NOMO-1 treated with DMSO at 0.1 percent for 48 hours (cell line): ENCODE measurements around the gene SREBF1.
A peak's percentile ranks its signal among the peaks of the same experiment; 100 is the strongest.

Experiments used
- DNase-seq: peaks from one replicate; lab custom pipeline; 2025; ENCODE audit not compliant: unreplicated experiment; lab: John Stamatoyannopoulos, UW

Gene SREBF1

GRCh38 chr17:17859909-17860765 lies 23.4 kb upstream of the SREBF1 start:
- peak; percentile 41 for DNase-seq

- DNase-seq: no peak
These were observed 20.7 kb upstream of the SREBF1 start for GRCh38 chr17:17857496-17857895.

- no peak for DNase-seq
These were observed 19.6 kb upstream of the SREBF1 start for GRCh38 chr17:17856386-17856785.

DNA sequence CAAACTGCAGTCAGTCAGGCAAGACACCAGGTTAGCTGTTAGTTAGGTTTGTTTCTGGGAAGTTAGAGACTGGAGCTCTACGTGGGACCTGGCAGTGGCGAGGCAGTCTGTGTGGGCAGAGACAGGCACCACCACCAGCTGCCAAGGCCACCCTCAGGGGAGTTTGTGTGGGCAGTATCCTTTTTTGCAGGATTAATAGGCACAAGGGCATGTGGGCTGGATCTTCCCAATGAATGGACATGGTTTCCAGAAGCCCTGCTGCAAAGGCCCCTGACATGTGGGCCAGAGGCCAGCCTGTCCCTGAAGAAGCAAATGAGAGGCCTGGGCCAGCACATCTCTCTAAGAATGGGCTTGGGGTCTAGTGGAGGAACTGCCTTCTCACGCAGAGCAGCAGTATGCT lies 19.2 kb upstream of the SREBF1 start:
- no peak for DNase-seq

GRCh38 chr17:17853811-17854447 lies 17.1 kb upstream of the SREBF1 start:
- DNase-seq: no peak

- DNase-seq: no peak
These were observed 16.1 kb upstream of the SREBF1 start for GRCh38 chr17:17852930-17853329.

DNA sequence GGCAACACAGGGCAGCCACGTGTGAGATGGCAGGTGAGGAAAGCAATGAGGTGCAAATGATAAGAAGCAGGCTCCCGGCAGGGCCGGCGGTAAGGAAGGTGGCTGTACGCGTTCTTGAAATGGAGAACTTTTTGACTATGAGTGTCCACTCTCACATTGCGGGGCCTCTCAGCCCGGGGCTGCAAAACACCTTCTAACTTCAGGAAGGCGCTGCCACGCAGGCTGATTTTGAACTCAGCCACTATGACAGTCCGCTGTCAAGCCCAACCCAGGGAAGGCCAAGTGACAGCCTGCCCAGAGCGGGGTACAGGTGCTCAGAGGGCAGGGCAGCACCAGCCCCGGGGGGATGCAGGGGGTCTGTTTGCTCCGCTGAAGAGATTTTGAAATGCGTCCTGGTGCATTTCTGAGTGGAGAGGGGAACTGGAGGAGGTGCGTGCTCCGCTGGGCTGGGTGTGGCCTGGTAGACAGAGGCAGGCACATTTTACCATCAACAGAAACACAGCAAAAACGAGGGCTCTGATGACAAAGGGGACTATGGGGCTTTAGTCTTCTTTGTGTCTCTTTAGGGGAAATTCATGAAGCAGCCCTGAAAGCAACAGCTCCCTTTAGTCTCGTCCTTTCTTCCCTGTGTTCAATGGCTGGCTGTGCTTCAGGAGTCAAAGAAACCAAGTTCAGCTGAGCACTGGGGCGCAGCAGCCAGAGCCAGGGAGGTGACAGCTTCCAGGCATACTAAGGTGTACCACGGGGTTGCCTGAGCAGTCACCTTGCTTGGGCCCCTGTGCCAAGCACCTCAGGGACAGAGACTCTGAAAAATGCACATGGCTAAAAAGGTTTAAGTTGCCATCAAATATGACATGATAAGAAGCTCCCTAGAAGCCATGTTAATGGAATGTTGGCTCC lies 14.6 kb upstream of the SREBF1 start:
- no peak for DNase-seq

DNA sequence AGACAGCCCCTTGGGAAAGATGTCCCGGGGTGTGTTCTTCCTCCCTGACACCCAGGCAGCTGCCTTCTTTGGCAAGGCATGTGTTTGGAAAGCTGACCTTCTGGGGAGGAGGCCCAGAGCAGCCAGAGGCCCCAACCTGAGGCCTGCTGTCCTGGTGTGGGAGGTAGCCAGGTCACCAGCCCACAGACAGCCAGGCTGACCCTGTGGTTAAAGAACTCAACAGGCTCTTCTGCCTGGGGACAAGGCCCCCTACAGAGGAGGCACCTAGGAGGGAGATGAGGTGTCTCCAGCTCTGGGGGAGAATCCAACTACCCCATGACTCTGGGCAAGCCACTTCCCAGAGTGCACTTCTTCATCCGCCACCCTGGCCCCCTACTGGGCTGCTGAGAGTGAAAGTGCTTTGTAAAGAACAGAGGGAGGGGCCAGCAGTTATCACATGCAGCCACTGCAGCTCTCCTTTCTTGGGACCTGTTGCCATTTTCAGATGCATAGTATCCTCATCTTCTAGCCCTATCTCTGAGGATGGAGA lies 13.1 kb upstream of the SREBF1 start:
- DNase-seq: peak; percentile 41

- peak; percentile 9 for DNase-seq
These were observed 12.5 kb upstream of the SREBF1 start for GRCh38 chr17:17849147-17849820.

- no peak for DNase-seq
These were observed 11.7 kb upstream of the SREBF1 start for GRCh38 chr17:17848311-17849082.

- no peak for DNase-seq
These were observed 10.9 kb upstream of the SREBF1 start for GRCh38 chr17:17847726-17848125.

DNA sequence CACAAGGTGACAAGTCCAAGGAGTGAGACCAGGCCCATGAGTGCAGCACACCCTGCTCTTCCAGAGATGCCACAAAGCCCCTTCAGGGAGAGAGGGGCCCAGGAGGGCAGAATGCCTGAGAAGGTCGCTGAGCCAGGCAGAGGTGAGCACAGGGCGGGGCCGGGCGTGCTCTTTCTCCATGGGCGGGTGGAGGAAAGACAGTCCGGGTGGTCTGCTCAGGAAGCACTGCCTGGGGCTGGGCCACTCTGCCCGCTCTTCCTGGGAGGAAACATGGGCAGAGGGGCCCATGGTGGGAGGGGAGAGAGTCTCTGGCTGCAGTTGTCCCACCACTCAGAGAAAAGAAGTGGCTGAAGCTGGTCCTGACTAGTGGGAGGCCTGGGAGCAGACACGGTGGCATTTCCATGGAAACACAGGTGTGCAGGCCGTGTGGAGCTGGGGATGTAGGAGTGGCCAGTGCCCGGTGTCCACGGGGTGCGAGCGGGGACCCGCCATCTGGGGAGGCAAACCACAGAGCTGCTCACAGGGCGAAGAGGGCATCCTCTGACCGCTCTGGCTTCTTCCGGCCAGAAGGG lies 10.4 kb upstream of the SREBF1 start:
- no peak for DNase-seq

DNA sequence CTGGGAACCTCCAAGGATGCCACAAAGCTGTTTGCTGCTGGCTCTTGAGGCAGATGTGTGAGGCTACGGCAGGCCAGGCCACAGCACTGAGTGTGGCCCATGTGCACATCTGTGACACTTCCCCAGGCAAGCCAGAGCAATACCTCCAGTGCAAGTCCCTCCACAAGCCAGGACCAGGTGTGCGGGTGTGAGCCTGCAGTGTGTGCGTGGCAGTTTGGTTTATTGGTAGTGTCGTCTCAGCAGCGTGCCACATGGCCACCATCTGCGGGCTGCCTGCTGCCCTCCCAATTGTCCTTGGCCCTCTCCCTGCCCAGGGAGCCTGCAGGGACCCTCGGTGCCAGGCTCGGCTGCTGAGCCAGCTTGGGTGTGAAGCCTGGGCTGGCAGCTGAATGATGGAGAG lies 9.9 kb upstream of the SREBF1 start:
- DNase-seq: no peak

DNA sequence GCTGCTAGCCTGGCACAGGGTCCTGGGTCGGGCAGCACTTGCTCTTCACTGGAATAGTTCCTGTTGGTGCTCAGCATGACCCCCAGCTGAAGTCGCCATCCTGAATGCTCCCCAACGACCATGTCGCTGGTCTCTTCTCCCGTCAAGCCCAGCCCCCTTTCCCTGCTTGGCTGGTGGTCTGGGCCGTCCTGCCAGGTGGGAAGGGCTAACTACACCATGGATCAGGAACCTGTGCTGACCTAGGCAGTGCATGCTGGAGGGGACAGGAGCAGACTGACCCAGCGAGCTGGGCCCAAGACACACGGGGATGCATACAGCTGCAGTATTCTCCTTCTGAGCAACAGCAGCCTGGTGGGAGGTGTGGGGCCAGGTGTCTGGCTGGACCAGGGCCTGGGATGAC lies 9.2 kb upstream of the SREBF1 start:
- no peak for DNase-seq

DNA sequence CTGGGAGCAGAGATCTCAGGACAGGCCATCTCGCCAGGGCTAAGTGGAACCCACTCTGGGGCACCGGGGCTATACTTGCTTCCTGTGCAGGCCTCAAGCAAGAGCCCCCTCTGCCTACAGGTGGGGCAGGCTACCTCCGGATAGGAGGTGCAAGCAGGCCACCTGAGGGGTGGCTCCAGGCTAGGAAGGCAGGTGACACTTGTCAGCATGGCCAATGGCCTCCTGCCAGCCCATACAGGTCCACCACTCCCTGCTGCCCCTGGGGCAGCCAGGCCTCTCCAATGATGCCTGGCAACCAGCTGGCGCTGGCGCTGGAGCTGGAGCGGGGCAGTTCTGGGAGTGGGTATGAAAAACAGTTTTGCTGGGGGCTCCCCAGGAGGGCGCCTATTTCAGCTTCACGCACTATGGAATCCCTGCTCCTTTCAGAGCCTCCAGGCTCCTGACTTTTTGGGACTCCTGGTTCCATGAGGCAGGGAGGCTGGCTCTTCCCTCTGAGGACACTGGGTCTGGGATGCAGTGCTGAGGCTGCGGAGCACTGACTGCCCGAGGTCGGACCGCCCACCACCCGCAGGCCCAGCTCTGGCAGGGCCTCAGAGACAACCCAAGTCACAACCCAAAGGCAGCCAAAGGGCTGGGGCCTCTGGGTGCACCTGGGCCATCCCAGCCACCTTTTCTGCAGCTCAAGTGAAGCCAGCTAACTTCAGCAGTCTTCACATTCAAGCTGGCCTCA lies 8.4 kb upstream of the SREBF1 start:
- no peak for DNase-seq

- no peak for DNase-seq
These were observed 7.7 kb upstream of the SREBF1 start for GRCh38 chr17:17844500-17844899.

- DNase-seq: no peak
These were observed 7.3 kb upstream of the SREBF1 start for GRCh38 chr17:17844079-17844478.

GRCh38 chr17:17843096-17843495 lies 6.3 kb upstream of the SREBF1 start:
- DNase-seq: no peak
